ENCODE measurements around the gene OR11G2. TPM values are rescaled to one million over a fixed set of nuclear protein-coding genes. Genes with fewer than 3 reads are reported as not detected.

The OR11G2 gene
- total RNA-seq, 2 experiments from 2014 or later: not detected

- POLR2A ChIA-PET: interaction anchor here (1.3 kb wide), 1 partner anchor 27 kb away, joined by 3 read pairs; no protein-coding TSS in a partner anchor
- Histone ChIP-seq H3K4me1 (ENCODE audit: insufficient read depth, low read length, poor library complexity, severe bottlenecking) (no peaks in the 10 kb centered on the region), H2AFZ (ENCODE audit: low read length) (no peak overlapping the region), H3K9me2 (ENCODE audit: insufficient read depth, low read length) (no peaks in the 10 kb centered on the region), H3K4me2 (ENCODE audit: low read length) (no peak overlapping the region), H3K27ac (ENCODE audit: low read depth, low read length, poor library complexity, severe bottlenecking) (no peak overlapping the region), H4K20me1 (ENCODE audit: insufficient read depth, low read length) (no peaks in the 10 kb centered on the region), H3K36me3 (ENCODE audit: insufficient read depth, low read length) (no peaks in the 10 kb centered on the region), H3K9me3 (ENCODE audit: low read length) (no peaks in the 10 kb centered on the region), H3K4me3 (ENCODE audit: low read depth, low read length, poor library complexity, severe bottlenecking) (no peak overlapping the region), H3K79me2 (ENCODE audit: insufficient read depth, low read depth, low read length) (no peaks in the 10 kb centered on the region)
- intact Hi-C loops (cut with micrococcal nuclease; ENCODE audit: unreplicated experiment): no loop called here
- BruUV-seq (replicated peaks): no TSS peak
- TF ChIP-seq EZH2phosphoT487 (IDR thresholded peaks at IDR 0.05; ENCODE audit: borderline replicate concordance, low read depth, low read length) (no peak), CTCF (conservative IDR thresholded peaks at IDR 0.05; ENCODE audit: low read length) (no peak)
- CTCF ChIA-PET (ENCODE audit: unreplicated experiment): no interaction called here
- no peak for DNase-seq (ENCODE audit: low spot score)
These were observed 24.5 kb downstream of the OR11G2 start for GRCh38 chr14:20215196-20215595.

GRCh38 chr14:20219033-20219432, 28.3 kb downstream of the OR11G2 start:
- no peaks in the 10 kb centered on the region for H3K36me3 ChIP-seq (ENCODE audit: insufficient read depth, low read length)
- ChIA-PET CTCF (ENCODE audit: unreplicated experiment) (no interaction called here), POLR2A (no interaction called here)
- H4K20me1 ChIP-seq (ENCODE audit: insufficient read depth, low read length): no peaks in the 10 kb centered on the region
- DNase-seq (ENCODE audit: low spot score): no peak
- intact Hi-C loops (cut with micrococcal nuclease; ENCODE audit: unreplicated experiment): no loop called here
- no peaks in the 10 kb centered on the region for H3K9me3 ChIP-seq (ENCODE audit: low read length)
- no peak overlapping the region for H2AFZ ChIP-seq (ENCODE audit: low read length)
- BruUV-seq (replicated peaks): no TSS peak
- TF ChIP-seq CTCF (conservative IDR thresholded peaks at IDR 0.05; ENCODE audit: low read length) (no peak), EZH2phosphoT487 (IDR thresholded peaks at IDR 0.05; ENCODE audit: borderline replicate concordance, low read depth, low read length) (no peak)
- no peaks in the 10 kb centered on the region for H3K4me1 ChIP-seq (ENCODE audit: insufficient read depth, low read length, poor library complexity, severe bottlenecking)
- H3K79me2 ChIP-seq (ENCODE audit: insufficient read depth, low read depth, low read length): no peaks in the 10 kb centered on the region
- no peak overlapping the region for H3K4me3 ChIP-seq (ENCODE audit: low read depth, low read length, poor library complexity, severe bottlenecking)
- no peak overlapping the region for H3K27ac ChIP-seq (ENCODE audit: low read depth, low read length, poor library complexity, severe bottlenecking)
- H3K4me2 ChIP-seq (ENCODE audit: low read length): no peak overlapping the region
- H3K9me2 ChIP-seq (ENCODE audit: insufficient read depth, low read length): no peaks in the 10 kb centered on the region

- H3K9me3 ChIP-seq (ENCODE audit: low read length): no peaks in the 10 kb centered on the region
- DNase-seq (ENCODE audit: low spot score): no peak
- no peaks in the 10 kb centered on the region for H3K9me2 ChIP-seq (ENCODE audit: insufficient read depth, low read length)
- no peaks in the 10 kb centered on the region for H3K36me3 ChIP-seq (ENCODE audit: insufficient read depth, low read length)
- no peaks in the 10 kb centered on the region for H4K20me1 ChIP-seq (ENCODE audit: insufficient read depth, low read length)
- ChIA-PET POLR2A (no interaction called here), CTCF (ENCODE audit: unreplicated experiment) (no interaction called here)
- no TSS peak for BruUV-seq (replicated peaks)
- no peaks in the 10 kb centered on the region for H3K79me2 ChIP-seq (ENCODE audit: insufficient read depth, low read depth, low read length)
- intact Hi-C loops (cut with micrococcal nuclease; ENCODE audit: unreplicated experiment): no loop called here
- no peaks in the 10 kb centered on the region for H3K4me1 ChIP-seq (ENCODE audit: insufficient read depth, low read length, poor library complexity, severe bottlenecking)
- no peak within 1 kb of the TSS for H3K4me2 ChIP-seq (ENCODE audit: low read length)
- no peak within 1 kb of the TSS for H3K27ac ChIP-seq (ENCODE audit: low read depth, low read length, poor library complexity, severe bottlenecking)
- no peak for TF ChIP-seq CTCF (conservative IDR thresholded peaks at IDR 0.05; ENCODE audit: low read length)
- no peak for TF ChIP-seq EZH2phosphoT487 (IDR thresholded peaks at IDR 0.05; ENCODE audit: borderline replicate concordance, low read depth, low read length)
- no peak within 1 kb of the TSS for H3K4me3 ChIP-seq (ENCODE audit: low read depth, low read length, poor library complexity, severe bottlenecking)
- H2AFZ ChIP-seq (ENCODE audit: low read length): no peak within 1 kb of the TSS
These were observed 32.7 kb downstream of the OR11G2 start, which contains the start of gene OR11H6 for GRCh38 chr14:20223410-20223809. Gene OR11H6, plus strand, starts transcription at chr14:20223710. Its CDS starts 0 bp downstream, at chr14:20223710.
